HG02678 (cell line): ENCODE measurements around the gene CBX4.
"Not testable (repeated sequence)": the region's sequence is repeated elsewhere in the genome, so short reads cannot be mapped to it uniquely, and the experiment has no call there.

Experiments used
- ATAC-seq: cut with Tn5 transposase; IDR thresholded peaks from one replicate; pipeline ENCODE4 v1.9.1; 2021; ENCODE audit warnings: mild to moderate bottlenecking, moderate library complexity; ENCODE audit not compliant: unreplicated experiment

The CBX4 gene

DNA sequence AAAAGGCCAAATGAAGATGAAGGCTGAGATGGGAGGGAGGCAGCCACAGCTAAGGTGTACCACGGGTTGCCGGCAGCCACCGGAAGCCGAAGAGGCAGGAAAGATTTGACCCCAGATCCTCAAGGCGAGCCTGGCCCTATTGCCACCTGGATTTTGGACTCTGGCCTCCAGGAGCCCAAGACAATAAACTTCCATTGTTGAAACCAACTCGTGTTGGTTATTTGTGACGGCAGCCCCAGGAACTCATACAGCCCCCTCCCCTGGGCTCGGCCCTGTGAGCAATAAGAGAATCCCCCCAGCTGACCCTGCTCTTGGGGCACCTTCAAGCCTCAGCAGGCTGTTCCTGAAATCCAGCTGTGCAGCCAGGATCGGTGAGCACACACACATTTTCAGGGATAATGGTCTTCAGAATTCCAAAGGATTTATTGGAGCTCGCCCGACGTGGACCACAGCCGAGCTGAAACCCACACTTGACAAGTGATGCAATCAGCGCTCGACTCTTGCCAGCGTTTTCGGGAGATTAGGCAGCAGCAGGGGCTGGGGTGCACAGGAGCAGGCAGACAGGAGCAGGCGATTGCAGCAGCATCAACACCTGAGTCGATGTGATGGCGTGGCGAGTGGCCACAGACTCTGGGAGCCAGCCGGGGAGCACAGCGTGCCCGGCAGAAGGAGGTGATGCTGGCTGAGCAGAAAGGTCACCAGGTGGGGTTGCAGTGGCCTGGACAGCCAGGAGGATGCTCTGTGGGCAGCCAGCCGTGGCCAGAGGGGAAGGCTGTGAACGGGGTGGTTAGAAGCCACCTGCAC is 22.4 kb upstream of the CBX4 start:
- ATAC-seq: no peak

DNA sequence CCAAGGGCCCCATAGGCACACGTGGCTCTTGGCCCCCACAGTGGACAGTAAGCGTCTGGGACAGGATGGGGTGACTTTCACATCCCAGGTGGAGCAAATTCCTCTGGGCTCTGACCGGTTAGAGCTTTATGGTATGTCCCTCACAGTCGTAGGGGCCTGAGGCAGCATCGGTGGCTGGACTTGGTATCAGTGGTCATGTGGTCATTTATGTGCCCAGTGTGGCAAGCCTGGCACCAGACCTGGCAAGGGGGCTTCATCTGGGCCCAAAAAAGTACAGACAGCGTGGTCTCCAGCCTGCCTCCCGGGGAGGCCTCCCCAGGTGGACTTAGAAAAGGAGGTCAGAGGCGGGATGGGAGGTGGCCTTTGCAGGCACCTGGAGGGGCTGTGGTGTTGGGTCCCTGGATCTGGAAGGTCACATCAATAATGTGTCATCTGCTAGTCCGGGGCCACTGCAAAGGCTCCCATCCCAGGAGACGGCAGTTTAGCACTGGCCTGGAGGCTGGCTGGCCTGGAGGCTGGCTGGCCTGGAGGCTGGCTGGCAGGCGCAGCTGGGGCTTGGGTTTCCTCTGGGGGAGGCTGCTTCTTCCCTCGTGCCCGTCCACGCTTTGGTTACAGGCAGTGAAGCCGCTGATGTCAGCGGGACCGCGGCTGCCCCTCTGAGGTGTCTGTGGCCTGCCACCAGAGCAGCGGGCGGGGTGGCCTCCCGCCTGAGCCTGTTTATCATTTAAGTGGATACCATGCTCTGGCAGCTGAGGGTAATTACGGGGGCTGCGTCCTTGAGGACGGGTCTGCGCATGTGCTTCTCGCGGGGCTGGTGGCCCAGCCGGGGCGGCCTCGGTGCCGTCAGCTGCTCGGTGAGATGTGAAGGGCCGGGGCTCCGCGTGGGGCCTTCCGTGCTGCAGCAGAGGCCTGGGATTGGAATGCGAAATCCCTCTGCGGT is 20.7 kb upstream of the CBX4 start:
- ATAC-seq: no peak

DNA sequence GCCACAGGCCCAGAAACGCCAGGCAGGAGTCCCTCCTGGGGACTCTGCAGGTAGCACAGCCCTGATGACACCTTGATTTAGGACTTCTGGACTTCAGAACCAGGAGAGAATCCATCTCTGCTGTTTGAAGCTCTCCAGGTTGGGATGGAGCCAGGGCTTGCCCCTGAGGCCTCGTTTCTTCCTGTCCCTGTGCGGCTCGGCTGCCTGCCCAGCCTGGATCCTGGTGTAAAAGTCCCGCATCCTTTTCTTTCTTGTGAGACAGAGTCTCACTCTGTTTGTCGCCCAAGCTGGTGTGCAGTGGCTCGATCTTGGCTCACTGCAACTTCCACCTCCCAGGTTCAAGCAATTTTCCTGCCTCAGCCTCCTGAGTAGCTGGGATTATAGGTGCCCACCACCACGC is 17.9 kb upstream of the CBX4 start:
- no peak for ATAC-seq

DNA sequence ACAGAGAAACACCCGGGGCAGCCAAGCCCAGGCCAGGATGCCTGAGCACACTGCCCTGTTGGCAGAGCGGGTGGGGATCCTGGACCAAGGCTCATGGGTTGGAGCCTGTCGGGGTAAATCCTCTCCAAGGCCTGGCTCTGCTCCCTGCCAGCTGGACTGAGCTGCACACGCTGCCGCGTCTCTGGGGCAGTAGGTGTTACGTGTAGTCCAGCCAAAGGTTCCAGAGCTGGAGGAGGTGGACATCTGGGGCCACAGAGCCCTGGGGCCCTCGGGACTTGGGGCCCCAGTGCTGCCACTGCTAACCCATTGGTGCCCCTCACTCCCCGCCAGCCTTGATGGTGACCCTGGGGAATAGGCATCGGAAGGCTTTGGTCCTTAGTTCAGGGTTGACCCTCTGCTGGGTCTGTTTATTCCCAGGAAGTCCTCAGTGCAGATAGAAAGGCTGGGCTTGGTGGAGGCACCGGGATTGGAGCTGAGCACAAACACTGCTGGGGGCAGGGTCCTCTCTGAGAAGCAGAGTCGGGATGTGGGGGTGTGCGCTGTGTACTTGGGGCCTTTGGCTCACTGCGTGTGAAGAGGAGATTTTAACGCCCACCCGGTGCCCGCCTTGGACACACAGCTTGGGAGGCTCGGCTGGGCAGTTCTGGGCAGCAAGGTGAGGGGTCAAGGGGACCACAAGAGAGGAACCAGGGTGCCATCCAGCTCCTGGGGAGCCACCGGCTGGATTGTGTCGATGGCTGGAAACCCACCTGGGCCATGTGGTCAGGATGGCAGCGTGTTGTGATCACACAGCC is 16.3 kb upstream of the CBX4 start:
- ATAC-seq: no peak

DNA sequence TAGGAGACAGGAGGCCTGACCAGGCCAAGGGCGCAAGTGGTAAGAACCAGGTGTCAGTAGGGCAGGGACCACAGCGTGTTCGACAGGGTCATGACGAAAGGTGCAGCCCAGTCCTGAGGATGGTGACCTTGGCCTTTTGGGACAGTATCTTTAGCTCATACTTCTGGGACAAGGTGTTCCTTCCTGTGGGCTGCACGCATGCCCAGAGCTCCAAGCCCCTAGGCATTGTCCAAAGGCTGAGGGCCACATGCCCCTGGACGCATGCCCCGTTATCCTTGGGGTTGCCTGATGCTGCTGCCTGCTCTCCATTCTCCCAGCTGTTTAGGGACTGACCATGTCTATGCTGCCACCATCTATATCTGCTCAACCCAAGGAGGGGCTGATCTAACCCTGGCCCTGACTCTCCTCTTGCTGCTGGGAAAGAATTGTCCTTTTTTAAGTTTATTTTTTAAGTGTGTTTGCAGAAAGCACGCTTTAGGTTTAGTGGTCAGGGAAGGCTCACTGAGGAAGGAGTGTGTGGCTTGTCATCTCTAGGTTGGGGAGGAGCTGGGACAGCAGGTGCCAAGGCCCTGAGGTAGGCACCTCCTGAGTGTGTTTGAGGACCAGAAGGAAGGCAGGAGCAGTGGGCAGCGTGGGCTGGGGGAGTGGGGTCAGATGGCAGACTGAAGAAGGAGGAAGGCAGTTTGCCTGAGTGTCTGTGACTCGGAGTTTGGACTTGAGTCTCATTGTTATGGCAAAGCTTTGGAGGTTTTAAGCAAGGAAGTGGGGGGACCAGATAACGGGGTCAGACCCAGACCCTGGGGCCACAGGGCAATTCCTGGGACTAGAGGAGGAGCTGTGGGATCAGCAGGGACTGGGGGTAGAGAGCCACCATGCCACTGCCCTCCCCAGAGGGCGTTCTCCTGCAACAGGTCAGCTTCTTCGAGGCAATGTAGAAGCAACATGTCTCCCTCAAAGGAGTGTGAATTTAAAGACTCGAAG is 15.1 kb upstream of the CBX4 start:
- no peak for ATAC-seq

DNA sequence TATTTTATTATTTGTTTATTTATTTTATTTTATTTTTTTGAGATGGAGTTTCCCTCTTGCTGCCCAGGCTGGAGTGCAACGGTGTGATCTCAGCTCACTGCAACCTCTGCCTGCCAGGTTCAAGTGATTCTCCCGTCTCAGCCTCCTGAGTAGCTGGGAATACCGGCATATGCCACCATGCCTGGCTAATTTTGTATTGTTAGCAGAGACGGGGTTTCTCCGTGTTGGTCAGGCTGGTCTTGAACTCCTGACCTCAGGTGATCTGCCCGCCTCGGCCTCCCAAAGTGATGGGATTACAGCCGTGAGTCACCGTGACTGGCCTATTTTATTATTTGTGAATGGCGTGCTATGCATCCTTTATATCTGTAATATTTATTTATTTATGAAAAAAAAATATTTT is 13.9 kb upstream of the CBX4 start:
- ATAC-seq: not testable (repeated sequence)

DNA sequence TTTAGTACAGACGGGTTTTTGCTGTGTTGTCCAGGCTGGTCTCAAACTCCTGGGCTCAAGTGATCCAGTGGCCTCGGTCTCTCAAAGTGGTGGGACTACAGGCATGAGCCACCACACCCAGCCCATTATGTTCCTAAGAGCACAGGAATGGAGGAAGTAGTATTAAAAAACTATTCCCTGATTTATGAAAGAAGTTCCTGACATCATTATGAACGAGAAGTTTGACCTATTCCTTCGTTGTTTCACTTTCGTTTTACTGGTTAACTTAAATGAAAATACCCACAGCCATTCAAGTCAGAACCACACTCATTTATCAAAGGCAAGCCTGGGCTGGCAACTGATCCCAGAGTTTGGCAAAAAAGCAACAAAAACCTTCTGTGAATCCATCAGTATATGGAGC is 13.5 kb upstream of the CBX4 start:
- ATAC-seq: no peak

DNA sequence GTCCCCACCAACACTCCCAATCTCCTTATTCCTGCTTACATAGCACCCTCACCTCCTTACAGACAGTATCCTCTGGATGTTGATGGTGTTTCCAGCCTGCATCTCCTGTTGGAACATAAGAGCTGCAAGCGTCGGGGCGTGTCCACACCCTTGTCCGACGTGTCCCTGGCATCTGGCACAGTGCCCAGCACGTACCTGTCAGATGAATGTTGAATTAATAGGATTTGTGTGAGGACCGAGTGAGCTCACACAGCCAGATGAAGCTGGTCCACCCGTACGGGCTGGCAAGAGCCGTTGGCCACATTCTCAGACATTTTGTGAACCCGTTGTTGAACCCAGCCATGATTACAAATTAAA is 12.2 kb upstream of the CBX4 start:
- no peak for ATAC-seq

DNA sequence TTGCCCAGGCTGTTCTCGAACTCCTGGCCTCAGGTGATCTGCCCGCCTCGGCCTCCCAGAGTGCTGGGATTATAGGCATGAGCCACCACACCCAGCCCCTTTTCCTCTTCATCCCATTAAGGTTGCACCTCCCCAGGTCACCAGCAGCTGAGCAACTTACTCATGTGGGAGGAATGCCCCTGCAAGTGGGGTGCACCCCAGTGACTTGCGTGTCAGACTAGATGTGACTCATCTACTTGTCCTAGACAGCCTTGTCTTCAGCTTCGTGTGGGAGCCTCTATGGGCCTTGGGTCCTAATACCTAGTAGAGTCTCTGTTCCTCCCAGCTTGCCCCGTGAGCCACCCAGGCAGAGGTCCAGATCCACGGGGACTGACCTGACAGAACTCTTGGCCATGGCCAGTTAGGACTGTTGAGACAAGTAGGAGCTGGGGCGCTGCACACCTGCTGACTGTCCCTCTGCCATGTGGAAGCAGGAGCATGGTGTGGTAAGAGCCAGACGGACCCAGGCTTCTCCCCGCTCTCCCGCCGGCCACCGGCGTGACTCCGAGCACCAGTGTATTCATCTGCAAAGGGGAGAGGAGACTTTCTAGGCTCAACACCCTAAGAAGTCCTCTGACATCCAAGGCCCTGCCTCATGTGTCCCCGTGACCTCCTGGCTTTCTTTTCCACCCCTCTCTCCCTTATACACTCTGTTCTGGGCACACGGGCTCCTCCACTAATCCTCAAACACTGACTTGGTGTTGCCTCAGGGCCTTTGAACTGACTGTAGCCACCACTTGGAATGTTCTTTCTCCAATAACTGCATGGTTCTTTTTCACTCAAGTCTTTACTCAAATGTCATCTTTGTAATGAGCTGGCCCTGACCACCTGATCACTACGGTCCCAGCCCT is 11.6 kb upstream of the CBX4 start:
- ATAC-seq: no peak

DNA sequence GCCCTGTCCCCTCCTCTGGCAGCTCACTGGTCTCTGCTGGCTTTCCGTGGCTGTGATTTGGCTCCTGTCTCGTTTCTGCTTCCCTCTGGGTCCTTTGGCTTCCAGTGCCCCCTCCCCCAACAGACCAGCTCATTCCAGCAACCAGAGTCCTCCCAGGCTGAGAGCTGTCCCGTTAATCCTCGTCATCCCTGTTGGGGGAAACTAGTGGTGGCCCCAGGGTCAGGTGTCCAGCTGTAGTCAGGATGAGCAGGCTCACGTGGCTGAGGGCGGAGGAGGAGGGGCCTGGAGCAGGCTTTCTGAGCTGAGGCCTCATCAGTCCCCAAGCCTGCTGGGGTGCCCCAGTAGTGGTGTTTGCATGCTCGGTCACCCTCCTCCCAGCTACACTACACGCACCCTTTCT is 10.7 kb upstream of the CBX4 start:
- no peak for ATAC-seq

DNA sequence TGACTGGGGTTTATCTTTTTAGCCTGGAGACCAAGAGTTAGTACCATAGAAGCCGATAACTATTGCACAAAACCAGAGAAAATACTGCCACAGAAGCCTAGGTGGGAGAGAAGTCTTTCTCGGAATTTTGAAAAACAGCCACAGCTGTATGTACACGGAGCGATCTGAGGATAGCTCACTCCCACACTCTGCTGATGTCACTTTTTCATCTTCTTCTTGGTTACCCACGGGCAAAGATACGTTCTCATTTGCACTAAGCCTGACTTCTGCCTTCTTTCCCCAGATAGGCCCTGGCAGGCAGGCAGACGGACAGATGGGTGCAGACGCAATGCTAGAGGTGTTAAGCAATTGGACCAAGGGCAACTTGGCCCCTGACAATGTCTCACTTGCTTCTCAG is 9.1 kb upstream of the CBX4 start:
- ATAC-seq: no peak

DNA sequence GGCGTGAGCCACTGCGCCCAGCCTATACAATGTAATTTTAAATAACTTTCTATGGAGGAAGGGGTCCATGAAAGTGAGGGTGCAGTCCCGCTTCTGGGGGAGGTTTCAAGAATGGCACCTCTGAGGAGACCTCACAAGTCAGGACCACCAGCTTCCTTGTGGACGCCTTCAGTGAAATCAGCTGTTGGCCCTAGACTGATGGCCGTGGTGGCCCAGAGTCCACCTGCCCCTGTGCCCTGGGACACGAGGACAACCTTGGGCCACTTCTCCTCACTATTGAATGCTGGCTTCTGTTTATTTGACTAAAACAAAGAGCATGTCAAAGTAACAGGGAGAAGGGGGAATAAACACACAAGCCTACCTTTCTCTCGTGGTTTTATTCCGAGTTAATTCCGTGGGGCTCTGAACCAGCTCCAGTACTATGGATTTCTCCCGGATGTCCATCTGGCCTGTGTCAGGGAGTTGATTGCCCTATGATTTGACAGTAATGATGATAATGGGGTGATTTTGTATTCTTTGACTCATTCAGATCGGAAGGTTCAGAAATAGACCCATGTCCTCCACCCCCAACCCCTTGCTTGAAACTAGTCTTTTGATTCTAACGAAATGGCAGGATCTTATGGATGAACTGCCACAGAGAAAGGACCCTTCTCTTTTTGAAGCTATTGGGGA is 8.6 kb upstream of the CBX4 start:
- ATAC-seq: no peak

DNA sequence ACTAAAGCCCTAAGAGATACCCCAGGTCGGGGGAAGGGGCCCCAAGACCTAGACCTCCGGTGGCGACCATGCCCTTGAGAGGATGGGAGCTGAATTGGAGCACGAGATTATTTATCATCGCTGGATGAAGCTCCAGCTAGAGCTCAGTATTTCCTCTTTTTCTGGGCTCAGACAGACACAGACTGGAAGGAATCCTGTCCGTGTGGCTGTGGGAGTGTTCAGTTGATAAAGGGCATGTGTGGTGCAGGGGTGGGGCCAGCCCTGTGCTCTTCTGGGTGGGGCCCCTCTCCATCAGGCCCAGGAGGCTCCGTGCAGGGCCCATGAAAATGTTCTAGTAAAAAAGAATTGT is 6.3 kb upstream of the CBX4 start:
- no peak for ATAC-seq

DNA sequence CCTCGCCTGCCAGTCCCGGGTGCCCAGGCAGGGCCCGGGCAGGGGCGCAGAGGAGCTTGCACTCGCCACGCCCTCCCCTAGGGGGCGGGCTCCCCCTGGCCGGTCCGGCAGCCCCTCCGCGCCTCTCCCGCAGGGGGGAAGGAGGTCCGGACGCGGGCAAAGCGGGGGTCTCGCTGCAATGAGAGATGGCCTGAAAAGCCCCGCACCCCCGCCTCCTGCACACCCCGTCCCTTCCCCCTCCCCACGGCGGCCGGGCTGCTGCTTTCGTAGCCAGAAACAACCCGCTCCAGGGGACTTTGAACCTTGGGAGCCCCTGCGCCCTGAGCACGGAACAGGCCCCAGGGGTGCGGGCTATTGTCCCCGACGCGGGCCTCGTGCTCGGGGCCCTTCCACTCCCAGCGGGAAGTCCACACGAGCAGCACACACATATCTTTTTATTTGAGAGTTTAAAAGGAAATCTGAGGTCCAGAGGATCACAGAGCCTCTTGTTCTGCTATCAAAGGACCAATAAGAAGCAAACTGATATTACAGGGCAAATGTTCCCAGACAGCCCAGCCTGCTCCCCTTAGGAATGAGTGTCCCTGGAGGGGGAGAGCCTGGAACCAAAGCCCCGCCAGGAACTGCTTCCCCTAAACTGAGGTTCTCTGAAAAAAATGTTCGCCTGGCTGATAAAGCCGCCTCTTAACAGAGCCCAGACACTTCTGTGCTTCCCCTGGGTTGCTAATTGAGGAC is 5.8 kb upstream of the CBX4 start:
- no peak for ATAC-seq

DNA sequence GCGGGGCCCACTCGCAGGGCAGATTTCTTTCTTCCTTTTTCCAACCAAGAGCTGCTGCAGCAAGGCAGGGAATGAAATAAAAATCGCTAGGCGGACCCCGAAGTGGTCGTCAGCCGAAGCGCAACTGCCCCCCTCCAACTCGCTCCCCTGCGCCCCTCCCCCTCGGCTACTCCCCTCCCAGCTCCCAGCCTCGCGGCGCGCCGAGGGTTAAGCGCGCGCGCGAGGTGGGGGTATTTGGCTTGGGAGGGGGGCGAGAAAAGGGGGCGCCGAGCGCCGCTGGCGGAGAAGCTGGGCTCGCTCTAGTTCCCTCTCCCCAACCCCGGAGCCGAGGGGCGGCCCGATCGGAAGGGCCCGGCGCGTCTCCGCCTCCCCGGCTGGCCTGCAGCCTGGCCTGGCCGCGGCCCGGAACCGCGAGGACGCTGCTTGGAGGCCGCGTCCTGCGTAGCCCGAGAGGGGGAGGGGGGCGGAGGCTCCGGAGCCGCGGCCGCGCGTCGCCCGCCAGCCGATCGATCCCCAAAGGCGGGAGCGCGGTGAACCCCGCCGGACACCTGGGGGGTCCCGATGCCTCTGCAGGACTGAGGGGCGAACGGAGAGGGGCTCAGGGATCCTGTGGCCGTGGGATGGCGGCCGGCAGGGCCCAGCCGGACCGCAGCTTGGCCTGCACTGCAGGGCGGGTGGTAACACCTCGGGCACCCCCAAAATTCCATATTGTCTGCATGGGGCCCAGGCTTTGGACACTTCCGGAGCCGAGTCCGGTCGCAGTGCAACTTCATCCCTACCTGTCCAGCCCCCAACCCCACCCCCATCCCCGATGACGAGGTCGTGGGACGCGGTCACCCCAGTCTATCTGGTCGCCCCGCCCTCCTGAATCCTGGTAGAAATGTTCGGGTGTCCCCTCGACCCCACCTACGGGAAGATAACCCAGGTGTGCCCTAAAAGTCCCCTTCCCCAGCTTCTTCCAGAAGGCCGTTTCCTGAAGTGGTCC is 4.9 kb upstream of the CBX4 start:
- ATAC-seq: no peak

DNA sequence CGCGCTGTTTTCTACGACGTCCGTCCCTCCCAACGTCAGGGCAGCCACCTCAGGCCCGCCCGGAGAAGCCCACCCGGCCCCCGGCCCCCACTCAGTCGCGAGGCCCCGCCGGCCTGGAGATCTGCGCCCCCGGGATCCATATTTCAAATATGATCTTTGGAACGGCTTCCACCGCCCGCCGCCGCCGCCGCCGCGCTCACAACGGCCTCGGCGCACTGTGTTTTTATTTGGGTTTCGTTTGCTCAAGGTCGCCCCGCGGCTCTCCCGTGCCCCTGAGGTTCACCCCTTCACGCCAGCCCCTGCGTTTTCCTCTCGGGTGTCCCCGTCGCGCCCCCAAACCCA is 4.2 kb upstream of the CBX4 start:
- no peak for ATAC-seq
